Bone marrow (tissue), 2 donors: Measurements from ENCODE around the gene FFAR3.
"Not testable (repeated sequence)": the region's sequence is repeated elsewhere in the genome, so short reads cannot be mapped to it uniquely, and the experiment has no call there.

Experiments used
- DNase-seq, 2 donors: peaks; one replicate each; lab custom pipeline; 2025; lab: John Stamatoyannopoulos, UW

The FFAR3 gene

DNA sequence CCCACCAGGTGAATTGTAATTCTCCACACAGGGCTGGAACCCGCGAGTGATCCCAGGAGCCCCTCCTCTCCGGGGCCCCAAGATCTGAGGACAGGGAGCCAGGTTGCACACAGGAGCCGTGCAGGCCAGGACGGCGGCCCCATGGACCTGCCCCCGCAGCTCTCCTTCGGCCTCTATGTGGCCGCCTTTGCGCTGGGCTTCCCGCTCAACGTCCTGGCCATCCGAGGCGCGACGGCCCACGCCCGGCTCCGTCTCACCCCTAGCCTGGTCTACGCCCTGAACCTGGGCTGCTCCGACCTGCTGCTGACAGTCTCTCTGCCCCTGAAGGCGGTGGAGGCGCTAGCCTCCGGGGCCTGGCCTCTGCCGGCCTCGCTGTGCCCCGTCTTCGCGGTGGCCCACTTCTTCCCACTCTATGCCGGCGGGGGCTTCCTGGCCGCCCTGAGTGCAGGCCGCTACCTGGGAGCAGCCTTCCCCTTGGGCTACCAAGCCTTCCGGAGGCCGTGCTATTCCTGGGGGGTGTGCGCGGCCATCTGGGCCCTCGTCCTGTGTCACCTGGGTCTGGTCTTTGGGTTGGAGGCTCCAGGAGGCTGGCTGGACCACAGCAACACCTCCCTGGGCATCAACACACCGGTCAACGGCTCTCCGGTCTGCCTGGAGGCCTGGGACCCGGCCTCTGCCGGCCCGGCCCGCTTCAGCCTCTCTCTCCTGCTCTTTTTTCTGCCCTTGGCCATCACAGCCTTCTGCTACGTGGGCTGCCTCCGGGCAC is 6.7 kb upstream of the FFAR3 start:
- no peak for DNase-seq

DNA sequence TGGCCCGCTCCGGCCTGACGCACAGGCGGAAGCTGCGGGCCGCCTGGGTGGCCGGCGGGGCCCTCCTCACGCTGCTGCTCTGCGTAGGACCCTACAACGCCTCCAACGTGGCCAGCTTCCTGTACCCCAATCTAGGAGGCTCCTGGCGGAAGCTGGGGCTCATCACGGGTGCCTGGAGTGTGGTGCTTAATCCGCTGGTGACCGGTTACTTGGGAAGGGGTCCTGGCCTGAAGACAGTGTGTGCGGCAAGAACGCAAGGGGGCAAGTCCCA is 6.1 kb upstream of the FFAR3 start:
- DNase-seq, result no peak

DNA sequence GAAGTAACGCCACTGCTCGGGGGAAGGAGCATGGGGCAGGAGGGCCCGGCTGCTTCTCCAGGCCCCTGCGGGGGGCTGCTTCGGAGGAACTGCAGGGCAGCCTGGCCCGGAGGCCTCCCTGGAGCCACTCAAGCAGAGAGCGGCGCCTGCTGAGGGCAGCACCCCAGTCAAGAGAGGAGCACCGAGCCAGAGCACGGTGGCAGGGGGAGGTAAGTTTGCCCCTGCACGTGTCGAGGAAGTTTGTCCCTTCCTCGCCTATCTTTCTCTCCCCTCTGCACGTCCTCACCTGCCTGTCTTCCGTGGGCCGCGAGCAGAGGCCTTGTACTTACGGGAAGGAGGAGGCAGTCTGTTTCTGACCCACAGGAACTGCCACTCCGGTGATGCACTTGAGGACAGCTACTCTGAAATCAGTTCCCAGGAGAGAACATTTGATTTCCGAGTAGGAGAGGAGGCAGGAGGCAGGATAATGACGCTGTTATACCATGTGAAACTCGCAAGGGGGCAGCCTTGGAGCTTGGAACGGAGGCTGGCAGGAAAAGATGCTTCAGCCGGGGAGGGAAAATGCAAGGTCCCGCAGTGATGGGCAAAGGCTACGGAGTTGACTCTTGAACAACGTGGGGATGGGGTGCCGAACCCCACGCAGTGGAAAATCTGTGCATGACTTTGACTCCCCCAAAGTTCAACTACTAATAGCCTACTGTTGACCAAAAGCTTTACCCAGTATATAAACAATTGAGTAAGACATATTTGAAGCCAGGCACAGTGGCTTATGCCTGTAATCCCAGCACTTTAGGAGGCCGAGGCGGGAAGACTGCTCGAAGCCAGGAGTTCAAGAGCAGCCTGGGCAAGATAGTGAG is 5.6 kb upstream of the FFAR3 start:
- peak; percentile 45 to 65 for DNase-seq

DNA sequence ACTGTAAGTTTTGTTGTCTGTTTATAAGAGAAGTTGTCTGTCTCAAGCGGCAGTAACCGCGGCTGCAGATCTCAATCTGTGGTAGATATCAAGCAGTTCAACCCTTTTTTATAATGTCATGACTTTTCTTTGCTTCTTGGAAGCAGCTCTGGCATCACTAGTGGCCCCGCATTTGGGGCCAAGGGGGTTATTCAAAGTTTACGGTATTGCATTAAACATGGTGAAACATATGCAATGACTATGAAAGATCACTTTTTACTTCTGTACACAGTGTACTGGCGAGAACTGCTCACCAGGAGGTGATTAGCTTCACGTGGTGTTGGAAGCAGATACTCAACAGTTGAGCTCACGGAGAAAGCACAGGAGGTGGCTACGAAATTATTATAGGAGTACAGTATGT is 4.6 kb upstream of the FFAR3 start:
- DNase-seq, result no peak

DNA sequence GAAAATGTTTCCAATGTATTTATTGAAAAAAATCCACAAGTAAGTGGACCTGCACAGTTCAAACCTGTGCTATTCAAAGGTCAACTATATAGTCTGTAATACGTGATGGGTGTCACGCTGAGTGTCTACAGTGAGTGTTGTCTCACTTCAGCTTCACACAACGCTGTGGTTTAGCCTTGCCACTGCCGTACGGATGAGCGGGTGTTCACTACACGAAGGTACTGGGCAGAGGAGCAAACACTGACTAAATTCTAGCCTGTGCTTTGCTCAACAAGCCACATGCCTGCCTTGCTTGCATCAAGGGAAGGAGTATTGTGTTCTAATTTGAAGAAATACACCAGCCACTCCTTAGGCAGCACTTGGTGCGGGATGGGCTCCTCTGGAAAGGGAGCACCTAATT is 3.4 kb upstream of the FFAR3 start:
- no peak for DNase-seq

DNA sequence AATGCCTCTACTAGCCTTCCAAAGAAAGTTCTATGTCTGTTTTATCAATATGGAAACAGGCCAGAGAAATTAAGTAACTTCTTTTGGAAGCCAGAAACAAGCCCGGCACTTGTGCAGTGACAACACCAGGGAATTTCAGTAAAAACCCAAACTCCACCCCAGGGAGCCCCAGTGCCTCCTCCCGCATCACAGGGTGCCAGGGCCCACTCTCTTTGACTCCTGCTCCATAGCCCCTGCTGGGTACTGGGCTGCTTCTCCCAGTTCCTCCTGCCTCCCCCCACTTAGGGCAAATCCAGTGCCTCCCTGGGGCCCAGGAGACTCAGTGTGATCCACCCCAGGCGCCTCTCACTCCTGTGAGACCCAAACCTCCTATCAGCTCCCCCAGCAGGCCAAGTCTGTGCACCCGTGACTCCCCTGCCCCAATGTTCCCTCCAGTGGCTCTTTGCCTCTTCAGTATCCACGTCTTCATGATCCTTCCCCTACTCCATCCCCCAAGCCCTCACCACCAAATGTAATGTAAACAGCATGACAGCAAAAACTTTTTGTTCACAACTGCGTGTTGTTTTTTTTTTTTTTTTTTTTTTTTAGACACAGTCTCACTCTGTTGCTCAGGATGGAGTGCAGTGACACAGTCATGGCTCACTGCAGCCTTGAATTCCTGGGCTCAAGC is 2.3 kb upstream of the FFAR3 start:
- DNase-seq, result no peak

DNA sequence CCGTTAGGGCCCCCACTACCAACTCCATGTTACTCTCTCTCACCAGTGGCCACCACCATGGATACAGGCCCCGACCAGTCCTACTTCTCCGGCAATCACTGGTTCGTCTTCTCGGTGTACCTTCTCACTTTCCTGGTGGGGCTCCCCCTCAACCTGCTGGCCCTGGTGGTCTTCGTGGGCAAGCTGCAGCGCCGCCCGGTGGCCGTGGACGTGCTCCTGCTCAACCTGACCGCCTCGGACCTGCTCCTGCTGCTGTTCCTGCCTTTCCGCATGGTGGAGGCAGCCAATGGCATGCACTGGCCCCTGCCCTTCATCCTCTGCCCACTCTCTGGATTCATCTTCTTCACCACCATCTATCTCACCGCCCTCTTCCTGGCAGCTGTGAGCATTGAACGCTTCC is 574 bp downstream of the FFAR3 start:
- DNase-seq, result not testable (repeated sequence)

DNA sequence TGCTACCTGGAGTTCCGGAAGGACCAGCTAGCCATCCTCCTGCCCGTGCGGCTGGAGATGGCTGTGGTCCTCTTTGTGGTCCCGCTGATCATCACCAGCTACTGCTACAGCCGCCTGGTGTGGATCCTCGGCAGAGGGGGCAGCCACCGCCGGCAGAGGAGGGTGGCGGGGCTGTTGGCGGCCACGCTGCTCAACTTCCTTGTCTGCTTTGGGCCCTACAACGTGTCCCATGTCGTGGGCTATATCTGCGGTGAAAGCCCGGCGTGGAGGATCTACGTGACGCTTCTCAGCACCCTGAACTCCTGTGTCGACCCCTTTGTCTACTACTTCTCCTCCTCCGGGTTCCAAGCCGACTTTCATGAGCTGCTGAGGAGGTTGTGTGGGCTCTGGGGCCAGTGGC is 1.1 kb downstream of the FFAR3 start:
- not testable (repeated sequence) for DNase-seq

DNA sequence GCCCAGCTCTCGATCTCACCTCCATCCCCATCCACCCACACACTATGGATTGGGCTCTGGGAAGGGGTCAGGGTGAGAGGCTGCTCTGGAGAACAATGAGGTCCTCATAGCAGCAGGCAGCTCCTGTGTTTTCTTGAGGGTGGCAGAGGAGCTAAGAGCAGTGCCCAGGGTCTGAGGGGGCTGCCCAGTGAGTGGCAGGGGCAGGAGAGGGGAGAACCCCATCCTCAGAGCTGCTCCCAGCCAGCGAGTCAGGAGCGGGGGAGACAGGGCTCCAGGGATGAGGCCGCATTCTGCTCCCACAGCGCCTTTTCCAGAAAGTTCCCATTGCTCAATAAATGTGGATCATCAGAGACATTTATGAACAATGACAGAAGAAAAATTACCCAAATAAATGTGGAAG is 1.8 kb downstream of the FFAR3 start:
- DNase-seq, result not testable (repeated sequence)

DNA sequence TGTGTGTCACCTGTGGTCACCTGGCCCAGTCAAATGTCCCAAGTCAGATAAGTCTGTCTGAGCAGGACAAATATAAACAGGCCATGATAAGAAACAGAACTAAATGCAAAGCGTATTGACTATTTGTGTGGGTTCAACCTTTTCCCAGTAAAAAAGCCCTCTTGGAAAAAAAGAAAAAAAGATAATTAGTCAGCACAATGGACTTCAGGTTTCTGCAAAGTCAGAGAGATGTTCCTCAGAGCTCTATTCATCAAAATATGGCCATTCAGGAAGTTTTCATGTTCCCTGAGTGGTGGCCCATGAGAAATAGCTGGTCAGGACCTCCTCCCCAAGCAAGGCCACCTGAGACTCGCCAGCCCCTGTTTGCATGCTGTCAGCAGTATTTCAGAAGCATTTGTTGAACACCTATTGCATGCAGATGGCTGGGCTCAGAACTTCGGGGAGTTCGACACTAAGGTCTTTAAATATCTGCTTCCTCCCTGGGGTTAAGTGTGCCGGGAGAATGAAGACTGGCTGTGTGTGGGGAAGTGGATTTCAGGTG is 2.7 kb downstream of the FFAR3 start:
- no peak for DNase-seq

DNA sequence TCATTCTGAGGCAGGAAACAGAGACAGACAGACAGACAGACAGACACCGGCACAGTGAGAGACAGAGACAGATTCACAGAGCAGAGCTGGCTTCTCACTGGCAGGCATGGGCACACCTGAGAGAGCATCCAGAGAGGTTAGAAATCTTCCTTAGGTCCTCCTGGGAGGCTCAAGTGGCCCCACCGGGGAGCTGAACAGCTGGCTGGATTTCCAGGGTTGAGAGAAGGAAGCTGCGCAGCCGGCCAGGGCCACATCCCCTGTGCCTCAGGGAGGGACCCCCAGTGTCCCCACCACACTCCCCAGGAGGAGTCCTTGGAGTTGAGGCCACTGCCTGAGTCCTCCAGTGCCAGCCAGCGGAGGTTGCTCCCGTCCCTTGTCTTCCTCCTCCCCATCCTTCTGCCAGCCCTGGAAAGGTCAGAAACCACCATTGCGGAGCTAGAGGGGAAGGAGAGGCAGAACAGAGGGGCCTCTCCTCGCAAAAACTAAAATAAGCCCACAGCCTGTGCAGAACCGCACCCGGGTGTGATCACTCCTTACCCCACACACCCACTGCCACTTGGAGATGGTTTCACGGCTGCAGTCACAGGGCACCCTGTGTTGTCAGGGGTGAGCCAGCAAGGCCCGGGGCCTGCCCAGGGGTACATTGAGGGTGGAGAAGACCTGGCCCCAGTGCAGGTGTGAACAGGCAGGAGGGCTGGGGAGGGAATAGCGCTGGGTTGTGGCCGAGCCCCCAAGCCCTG is 4.2 kb downstream of the FFAR3 start:
- DNase-seq, result no peak

DNA sequence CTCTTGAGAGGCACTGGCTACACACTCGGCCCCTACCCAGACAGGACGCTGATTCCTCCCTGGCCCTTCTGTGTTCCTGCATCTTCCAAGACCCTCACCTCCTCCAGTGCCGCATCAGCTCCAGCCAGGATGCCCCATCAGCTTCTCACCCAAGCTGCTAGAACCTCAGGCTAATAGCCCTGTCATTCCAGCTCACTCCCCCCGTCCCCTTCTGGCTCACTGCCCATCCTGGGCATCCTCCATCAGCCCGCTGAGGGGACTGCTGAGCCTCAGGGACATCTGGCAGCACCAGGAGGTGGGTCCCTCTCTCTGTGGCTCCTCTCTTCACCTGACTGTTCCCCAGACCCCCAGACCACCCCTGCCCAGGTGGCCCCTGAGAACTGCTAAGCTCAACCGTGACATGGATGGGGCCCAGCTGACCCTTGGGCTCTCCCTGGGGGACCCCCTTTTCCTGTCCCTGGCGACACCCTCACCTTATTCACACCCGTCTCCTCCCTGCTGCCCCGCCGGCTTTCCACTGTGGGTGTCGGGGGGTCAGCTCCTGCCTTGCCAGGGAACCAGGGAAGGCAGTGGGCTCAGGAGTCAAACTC is 4.8 kb downstream of the FFAR3 start:
- DNase-seq, result no peak

DNA sequence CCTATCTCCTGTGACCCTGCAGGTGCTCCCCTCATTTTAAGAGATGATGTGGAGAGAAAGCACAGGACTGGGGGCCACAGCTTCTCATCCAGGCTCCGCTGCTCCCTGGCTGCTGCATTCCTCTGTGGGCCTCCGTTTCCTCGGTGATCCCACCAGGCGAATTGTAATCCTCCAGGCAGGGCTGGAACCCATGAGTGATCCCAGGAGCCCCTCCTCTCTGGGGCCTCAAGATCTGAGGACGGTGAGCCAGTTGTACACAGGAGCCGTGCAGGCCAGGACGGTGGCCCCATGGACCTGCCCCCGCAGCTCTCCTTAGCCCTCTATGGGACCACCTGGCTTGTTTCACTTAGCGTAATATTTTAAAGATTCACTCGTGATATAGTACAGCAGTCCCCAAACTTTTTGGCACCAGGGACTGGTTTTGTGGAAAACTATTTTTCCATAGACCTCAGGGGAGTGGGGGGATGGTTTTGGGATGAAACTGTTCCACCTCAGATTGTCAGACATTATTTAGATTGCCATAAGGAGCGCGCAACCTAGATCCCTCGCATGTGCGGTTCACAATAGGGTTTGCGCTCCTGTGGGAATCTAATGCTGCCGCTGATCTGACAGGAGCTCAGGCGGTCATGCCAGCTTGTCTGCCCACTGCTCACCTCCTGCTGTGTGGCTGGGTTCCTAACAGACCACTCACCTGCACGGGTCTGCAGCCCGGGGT is 5.6 kb downstream of the FFAR3 start:
- DNase-seq, result no peak

DNA sequence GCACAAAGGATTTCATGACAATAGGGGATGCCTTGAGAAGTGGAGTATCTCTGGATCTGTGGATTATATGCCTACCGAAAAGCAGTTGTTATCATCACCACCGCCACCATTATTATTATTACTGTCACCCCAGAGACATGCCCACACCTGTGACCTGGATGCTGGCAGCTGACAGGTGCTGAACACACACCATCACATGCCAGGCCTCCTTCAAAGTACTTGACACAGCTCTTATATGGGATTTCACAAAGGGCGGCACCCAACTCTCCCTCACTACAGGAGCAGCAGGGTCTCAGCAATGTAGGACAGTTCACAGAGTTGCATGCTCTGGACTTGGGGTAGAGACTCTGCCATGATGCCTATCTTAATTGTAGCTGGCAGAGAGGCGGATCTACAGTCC is 7.0 kb downstream of the FFAR3 start:
- no peak for DNase-seq

DNA sequence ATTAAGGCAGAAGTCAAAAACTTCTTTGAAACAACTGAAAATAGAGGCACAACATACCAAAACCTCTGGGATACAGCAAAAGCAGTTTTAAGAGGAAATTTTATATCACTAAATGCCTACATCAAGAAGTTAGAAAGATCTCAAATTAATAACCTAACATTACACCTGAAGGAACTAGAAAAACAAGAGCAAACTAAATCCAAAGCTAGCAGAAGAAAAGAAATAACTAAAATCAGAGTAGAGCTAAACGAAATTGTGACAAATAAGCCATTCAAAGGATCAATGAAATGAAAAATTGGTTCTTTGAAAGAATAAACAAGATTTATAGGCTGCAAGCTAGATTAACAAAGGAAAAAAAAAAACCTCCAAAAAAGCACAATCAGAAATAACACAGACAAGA is 10.1 kb downstream of the FFAR3 start:
- DNase-seq, result no peak

DNA sequence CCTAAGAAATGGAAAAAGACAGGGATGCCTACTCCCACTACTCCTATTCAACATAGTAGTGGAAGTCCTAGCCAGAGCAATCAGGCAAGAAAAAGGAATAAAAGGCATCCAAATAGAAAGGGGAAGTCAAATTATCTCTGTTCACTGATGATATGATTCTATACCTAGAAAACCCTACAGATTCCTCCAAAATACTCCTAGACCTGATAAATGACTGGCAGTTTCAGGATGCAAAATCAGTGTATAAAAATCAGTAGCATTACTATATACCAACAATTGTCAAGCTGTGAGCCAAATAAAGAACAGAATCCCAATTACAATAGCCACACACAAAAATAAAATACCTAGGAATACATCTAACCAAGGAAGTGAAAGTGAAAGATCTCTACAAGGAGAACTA is 11.3 kb downstream of the FFAR3 start:
- no peak for DNase-seq

DNA sequence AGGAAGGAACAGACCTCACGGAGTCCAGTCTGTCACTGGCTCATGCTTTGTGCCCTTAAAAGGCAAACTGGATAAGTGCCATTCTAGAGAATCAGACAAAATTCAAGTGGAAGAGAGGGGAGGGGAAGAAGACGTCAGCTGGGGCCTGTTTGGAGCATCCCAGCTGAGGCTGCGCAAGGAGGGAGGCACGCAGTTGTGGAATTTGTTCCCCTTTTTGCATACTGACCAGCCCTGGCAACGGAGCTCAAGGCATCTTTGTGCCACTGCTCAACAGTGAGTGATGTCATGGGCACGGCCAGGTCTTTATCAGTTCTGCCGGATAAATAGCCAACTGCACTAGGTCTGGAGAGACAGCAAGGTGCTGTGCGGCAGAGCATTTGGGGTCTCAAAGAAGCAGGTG is 12.5 kb downstream of the FFAR3 start, which contains the start of gene GPR42:
Gene GPR42, plus strand, starts transcription at position 347 of the 400 bp plus-strand sequence. CDS start 292 bp downstream, outside the sequence.
- DNase-seq, result no peak

DNA sequence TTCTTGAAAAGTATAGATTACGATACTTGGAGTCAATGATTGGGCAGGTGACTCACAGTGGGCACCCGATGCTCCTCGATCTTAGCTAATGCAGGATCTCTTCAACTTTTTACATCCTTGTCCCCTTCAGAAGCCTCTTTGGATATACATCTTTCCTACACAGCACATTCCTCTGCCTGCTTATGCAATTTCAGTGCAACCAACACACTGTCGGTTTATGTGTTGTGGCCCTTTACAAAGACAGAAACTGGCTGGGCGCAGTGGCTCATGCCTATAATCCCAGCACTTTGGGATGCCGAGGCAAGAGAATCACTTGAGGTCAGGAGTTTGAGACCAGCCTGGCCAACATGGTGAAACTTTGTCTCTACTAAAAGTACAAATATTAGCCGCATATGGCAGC is 15.2 kb downstream of the FFAR3 start:
- DNase-seq, result no peak

DNA sequence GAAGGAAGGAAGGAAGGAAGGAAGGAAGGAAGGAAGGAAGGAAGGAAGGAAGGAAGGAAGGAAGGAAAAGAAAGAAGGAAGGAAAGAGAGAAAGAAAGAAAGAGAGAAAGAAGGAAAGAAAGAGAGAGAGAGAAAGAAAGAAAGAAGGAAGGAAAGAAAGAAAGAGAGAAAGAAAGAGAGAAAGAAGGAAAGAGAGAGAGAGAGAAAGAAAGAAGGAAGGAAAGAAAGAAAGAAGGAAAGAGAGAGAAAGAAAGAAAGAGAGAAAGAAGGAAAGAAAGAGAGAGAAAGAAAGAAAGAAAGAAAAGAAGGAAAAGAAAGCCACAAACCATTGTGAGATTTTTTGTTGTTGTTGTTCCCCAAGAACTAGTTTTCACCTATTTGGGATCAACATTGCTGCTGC is 15.8 kb downstream of the FFAR3 start:
- not testable (repeated sequence) for DNase-seq

DNA sequence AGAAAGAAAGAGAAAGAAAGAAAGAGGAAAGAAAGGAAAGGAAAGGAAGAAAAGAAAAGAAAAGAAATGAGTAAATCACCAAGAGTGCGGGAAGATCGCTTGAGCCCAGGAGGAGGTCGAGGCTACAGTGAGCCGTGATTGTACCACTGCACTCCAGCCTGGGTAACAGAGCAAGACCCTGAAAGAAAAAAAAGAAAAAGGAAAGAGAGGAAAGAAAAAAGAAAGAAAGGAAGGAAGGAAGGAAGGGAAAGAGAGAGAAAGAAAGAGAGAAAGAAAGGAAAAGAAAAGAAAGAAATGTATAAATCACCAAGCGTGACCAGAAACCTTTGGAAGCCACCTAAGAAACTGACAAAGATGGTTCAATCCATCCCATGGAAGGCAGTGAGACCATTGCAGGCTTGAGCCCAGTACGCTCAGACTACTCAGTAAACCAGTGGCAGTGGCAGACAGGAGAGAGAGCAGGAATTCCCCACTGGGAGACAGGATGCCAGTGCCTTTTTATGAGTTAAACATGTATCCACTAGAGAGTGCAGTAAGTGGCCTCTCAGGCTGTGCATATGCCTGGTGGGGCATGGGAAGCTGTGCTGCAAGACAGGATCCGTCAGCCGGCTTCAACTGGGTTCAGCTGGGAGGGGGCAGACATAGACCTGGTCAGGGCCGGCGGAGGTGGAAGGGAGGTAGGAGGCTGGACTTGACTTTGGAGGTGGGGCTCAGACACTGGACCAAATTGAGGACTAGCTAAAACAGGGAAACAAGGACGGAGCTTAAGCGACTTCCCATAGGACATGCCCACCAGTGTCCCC is 17.4 kb downstream of the FFAR3 start:
- DNase-seq, result no peak
